GM21381 (cell line): ENCODE results near the gene ZIC2.
"Not testable (repeated sequence)": the region's sequence is repeated elsewhere in the genome, so short reads cannot be mapped to it uniquely, and the experiment has no call there.

Experiments
- ATAC-seq: cut with Tn5 transposase; IDR thresholded peaks from one replicate; pipeline ENCODE4 v1.9.1; 2021; ENCODE audit warnings: mild to moderate bottlenecking, moderate library complexity; ENCODE audit not compliant: unreplicated experiment

The ZIC2 gene

GRCh38 chr13:99981735-99982035 is at the start of gene ZIC2:
Gene ZIC2, plus strand, starts transcription at chr13:99981784. Its CDS starts 281 bp downstream, at chr13:99982065.
- no peak for ATAC-seq

GRCh38 chr13:99932912-99933311 is 48.7 kb upstream of the ZIC2 start:
- no peak for ATAC-seq

GRCh38 chr13:99935772-99936171 is 45.8 kb upstream of the ZIC2 start:
- no peak for ATAC-seq

GRCh38 chr13:99938635-99939034 is 42.9 kb upstream of the ZIC2 start:
- ATAC-seq = no peak

GRCh38 chr13:99941086-99941485 is 40.5 kb upstream of the ZIC2 start:
- ATAC-seq = no peak

- no peak for ATAC-seq
Observed at GRCh38 chr13:99941911-99942310, 39.7 kb upstream of the ZIC2 start.

GRCh38 chr13:99944102-99944501 is 37.5 kb upstream of the ZIC2 start:
- no peak for ATAC-seq

GRCh38 chr13:99944606-99945005 is 37.0 kb upstream of the ZIC2 start:
- ATAC-seq = no peak

- not testable (repeated sequence) for ATAC-seq
Observed at GRCh38 chr13:99945515-99945914, 36.1 kb upstream of the ZIC2 start.

GRCh38 chr13:99947666-99948065 is 33.9 kb upstream of the ZIC2 start:
- no peak for ATAC-seq

- ATAC-seq = no peak
Observed at GRCh38 chr13:99948411-99948810, 33.2 kb upstream of the ZIC2 start.

- ATAC-seq = no peak
Observed at GRCh38 chr13:99948907-99949678, 32.5 kb upstream of the ZIC2 start.

GRCh38 chr13:99949679-99950413 is 31.7 kb upstream of the ZIC2 start:
- no peak for ATAC-seq

GRCh38 chr13:99951666-99952065 is 29.9 kb upstream of the ZIC2 start:
- not testable (repeated sequence) for ATAC-seq

- ATAC-seq = no peak
Observed at GRCh38 chr13:99953138-99953755, 28.3 kb upstream of the ZIC2 start.

- ATAC-seq = no peak
Observed at GRCh38 chr13:99955107-99955746, 26.4 kb upstream of the ZIC2 start.

- ATAC-seq = no peak
Observed at GRCh38 chr13:99955747-99956472, 25.7 kb upstream of the ZIC2 start.

GRCh38 chr13:99956473-99957349 is 24.9 kb upstream of the ZIC2 start:
- ATAC-seq = no peak

GRCh38 chr13:99958406-99959126 is 23.0 kb upstream of the ZIC2 start:
- ATAC-seq = no peak
